OCI-LY3 (cell line): ENCODE measurements around the gene SLC26A1.

ENCODE experiments used
- H2AFZ ChIP-seq: fragments of 200-600, 300-600 bp; shearing (Covaris generic); 2 replicates; pipeline ENCODE4 v1.6.0; 2014; ENCODE audit warnings: antibody characterized with exemption, low read depth, low read length
- H3K27ac ChIP-seq: fragments of 200-600, 300-600 bp; sonication (generic); 2 replicates; pipeline ENCODE4 v1.5.1; 2014; ENCODE audit warnings: mild to moderate bottlenecking, low read length, moderate library complexity, mixed read lengths
- H3K27me3 ChIP-seq: fragments of 200-600, 300-600 bp; sonication (generic); 2 replicates; pipeline ENCODE4 v1.6.1; 2014; ENCODE audit warnings: low read depth, low read length, mixed read lengths
- H3K36me3 ChIP-seq: fragments of 200-600, 300-600 bp; sonication (generic); replicated peaks from 2 replicates; pipeline ENCODE3; 2014; ENCODE audit warnings: low read depth, low read length, mixed read lengths
- H3K4me1 ChIP-seq: fragments of 300-600, 200-600 bp; sonication (generic); 2 replicates; pipeline ENCODE4 v1.6.1; 2014; ENCODE audit warnings: low read length, mixed read lengths
- H3K4me2 ChIP-seq: fragments of 200-600, 300-600 bp; sonication (generic); 2 replicates; pipeline ENCODE4 v1.6.1; 2014; ENCODE audit warnings: low read length, mixed read lengths
- H3K4me3 ChIP-seq: fragments of 300-600, 200-600 bp; sonication (generic); 2 replicates; pipeline ENCODE4 v1.5.1; 2014; ENCODE audit warnings: antibody characterized with exemption, mild to moderate bottlenecking, low read length, moderate library complexity
- H3K79me2 ChIP-seq: fragments of 300-600, 200-600 bp; shearing (Covaris generic); 2 replicates; pipeline ENCODE4 v1.6.1; 2014; ENCODE audit warnings: mild to moderate bottlenecking, low read length, mixed read lengths
- H3K9ac ChIP-seq: fragments of 300-600, 200-600 bp; shearing (Covaris generic); 2 replicates; pipeline ENCODE4 v1.6.0; 2014; ENCODE audit warnings: mild to moderate bottlenecking, low read length, moderate library complexity
- H3K9me3 ChIP-seq: fragments of 200-600, 300-600 bp; shearing (Covaris generic); 2 replicates; pipeline ENCODE4 v1.6.1; 2014; ENCODE audit warnings: low read length, mixed read lengths; ENCODE audit not compliant: insufficient read depth
- H4K20me1 ChIP-seq: fragments of 200-600, 300-600 bp; sonication (generic); 2 replicates; pipeline ENCODE4 v1.6.1; 2016; ENCODE audit warnings: low read length, mixed read lengths; ENCODE audit not compliant: insufficient read depth
- CTCF ChIP-seq: fragments of 200-600, 300-600 bp; sonication (generic); IDR thresholded peaks from 2 replicates; pipeline ENCODE4 v1.5.1; 2014; ENCODE audit warnings: antibody characterized with exemption, low read length, low read depth
- EZH2phosphoT487 ChIP-seq: fragments of 200-600 bp; shearing (Covaris generic); IDR thresholded peaks from 2 replicates; pipeline ENCODE4 v1.6.1; 2018; ENCODE audit warnings: antibody characterized with exemption, mixed run types, low read depth

SLC26A1 gene

GRCh38 chr4:1018147-1019020 is 25.2 kb upstream of the SLC26A1 start:
- Histone ChIP-seq H3K27ac (no peak overlapping the region), H3K9me3 (no peaks in the 10 kb centered on the region), H3K27me3 (no peaks in the 10 kb centered on the region), H3K79me2 (no peaks in the 10 kb centered on the region), H3K36me3 (no peaks in the 10 kb centered on the region), H3K4me3 (no peak overlapping the region), H2AFZ (no peak overlapping the region), H3K4me2 (no peak overlapping the region), H4K20me1 (no peaks in the 10 kb centered on the region), H3K9ac (no peak overlapping the region), H3K4me1 (peaks cover 13% of the 10 kb centered on the region)
- TF ChIP-seq CTCF = no peak
- TF ChIP-seq EZH2phosphoT487 = no peak

- Histone ChIP-seq H3K4me3 (no peak overlapping the region), H4K20me1 (no peaks in the 10 kb centered on the region), H3K27ac (no peak overlapping the region), H2AFZ (no peak overlapping the region), H3K27me3 (no peaks in the 10 kb centered on the region), H3K79me2 (no peaks in the 10 kb centered on the region), H3K4me2 (no peak overlapping the region), H3K9me3 (no peaks in the 10 kb centered on the region), H3K4me1 (peaks cover 13% of the 10 kb centered on the region), H3K36me3 (no peaks in the 10 kb centered on the region), H3K9ac (no peak overlapping the region)
- no peak for TF ChIP-seq EZH2phosphoT487
These were observed 24.5 kb upstream of the SLC26A1 start for GRCh38 chr4:1017706-1018105.

GRCh38 chr4:1017211-1017610 is 24.0 kb upstream of the SLC26A1 start:
- no peaks in the 10 kb centered on the region for H3K36me3 ChIP-seq
- no peak overlapping the region for H3K4me3 ChIP-seq
- no peak overlapping the region for H3K9ac ChIP-seq
- no peaks in the 10 kb centered on the region for H3K27me3 ChIP-seq
- H3K4me1 ChIP-seq = peaks cover 12% of the 10 kb centered on the region
- H4K20me1 ChIP-seq = no peaks in the 10 kb centered on the region
- no peaks in the 10 kb centered on the region for H3K79me2 ChIP-seq
- TF ChIP-seq EZH2phosphoT487 = no peak
- TF ChIP-seq CTCF = no peak
- H3K27ac ChIP-seq = no peak overlapping the region
- no peaks in the 10 kb centered on the region for H3K9me3 ChIP-seq
- H3K4me2 ChIP-seq = no peak overlapping the region
- H2AFZ ChIP-seq = no peak overlapping the region

- H3K27me3 ChIP-seq = no peaks in the 10 kb centered on the region
- H3K27ac ChIP-seq = no peak overlapping the region
- no peaks in the 10 kb centered on the region for H4K20me1 ChIP-seq
- H3K4me3 ChIP-seq = no peak overlapping the region
- H3K9me3 ChIP-seq = no peaks in the 10 kb centered on the region
- TF ChIP-seq CTCF (no peak), EZH2phosphoT487 (no peak)
- H2AFZ ChIP-seq = no peak overlapping the region
- no peak overlapping the region for H3K9ac ChIP-seq
- no peaks in the 10 kb centered on the region for H3K4me1 ChIP-seq
- H3K36me3 ChIP-seq = no peaks in the 10 kb centered on the region
- H3K79me2 ChIP-seq = no peaks in the 10 kb centered on the region
- no peak overlapping the region for H3K4me2 ChIP-seq
These were observed 22.5 kb upstream of the SLC26A1 start for GRCh38 chr4:1015746-1016145.
